Calu3 (cell line): ENCODE measurements around the gene SYNE2. TPM values are rescaled to one million over a fixed set of nuclear protein-coding genes. Genes with fewer than 3 reads are reported as not detected.

Source experiments
- BruUV-seq: library from RNA; stranded (reverse); fragments of 400-500 nt; replicated peaks from 2 replicates; lab custom pipeline; 2021; lab: Mats Ljungman, UMichigan
- CTCF ChIA-PET: fragments of 300-600 bp; sonication (Branson Sonifier 250); formaldehyde crosslinking; loops from one replicate; lab custom pipeline; 2022; ENCODE audit warnings: antibody characterized with exemption; lab: Charles Lee
- DNase-seq: peaks from one replicate; pipeline ENCODE4 v3.0.0; 2022
- H3K27ac Mint-ChIP-seq: one replicate; pipeline ENCODE4 v1.8.0; 2022; ENCODE audit warnings: mixed read lengths; ENCODE audit not compliant: unreplicated experiment
- H3K27me3 Mint-ChIP-seq: one replicate; pipeline ENCODE4 v1.8.0; 2022; ENCODE audit warnings: mixed read lengths; ENCODE audit not compliant: unreplicated experiment
- H3K36me3 Mint-ChIP-seq: one replicate; pipeline ENCODE4 v1.8.0; 2022; ENCODE audit warnings: mild to moderate bottlenecking, moderate library complexity, mixed read lengths; ENCODE audit not compliant: insufficient read depth, unreplicated experiment
- H3K4me1 Mint-ChIP-seq: one replicate; pipeline ENCODE4 v1.8.0; 2022; ENCODE audit warnings: mild to moderate bottlenecking, low read depth, mixed read lengths; ENCODE audit not compliant: unreplicated experiment
- H3K4me3 Mint-ChIP-seq: one replicate; pipeline ENCODE4 v1.8.0; 2022; ENCODE audit warnings: mild to moderate bottlenecking, low read depth, moderate library complexity, mixed read lengths; ENCODE audit not compliant: unreplicated experiment
- H3K9me3 Mint-ChIP-seq: one replicate; pipeline ENCODE4 v1.8.0; 2022; ENCODE audit warnings: low read depth, mixed read lengths; ENCODE audit not compliant: unreplicated experiment
- CTCF ChIP-seq: fragments of 200-600 bp; IDR thresholded peaks from one replicate; pipeline ENCODE4 v1.8.0; 2022; ENCODE audit warnings: antibody characterized with exemption; ENCODE audit not compliant: unreplicated experiment
- intact Hi-C: fragments of 100-400 bp; cut with micrococcal nuclease; formaldehyde crosslinking; loops from one replicate; pipeline ENCODE4 v1.10.0; 2022; ENCODE audit not compliant: unreplicated experiment
- total RNA-seq: library from RNA; stranded (reverse); gene quantifications from 2 replicates; pipeline ENCODE4 v1.2.3, GENCODE V29; 2022

SYNE2 gene
- total RNA-seq, 1 experiment from 2014 or later: 171 TPM

DNA sequence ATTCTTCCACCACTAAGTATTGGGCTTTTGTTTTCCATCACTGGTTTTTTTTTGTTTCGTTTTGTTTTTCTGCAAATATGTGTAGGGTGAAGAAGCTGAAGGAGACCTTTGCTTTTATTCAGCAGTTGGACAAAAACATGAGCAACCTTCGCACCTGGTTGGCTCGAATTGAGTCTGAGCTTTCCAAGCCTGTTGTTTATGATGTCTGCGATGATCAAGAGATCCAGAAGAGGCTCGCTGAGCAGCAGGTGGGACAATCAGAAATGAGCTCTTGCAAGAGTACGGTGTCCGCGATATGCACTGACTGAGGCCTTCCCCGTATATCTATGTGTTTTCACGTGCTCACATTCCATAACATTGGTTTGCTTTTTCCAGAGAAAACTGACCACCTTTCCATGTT is 349.9 kb downstream of the SYNE2 start:
- CTCF ChIA-PET: no interaction called here
- DNase-seq: no peak
- TF ChIP-seq CTCF: no peak
- Mint-ChIP-seq H3K27ac (no peak overlapping the region), H3K4me3 (no peak overlapping the region), H3K4me1 (peaks cover 13% of the 10 kb centered on the region), H3K36me3 (no peaks in the 10 kb centered on the region), H3K27me3 (no peaks in the 10 kb centered on the region), H3K9me3 (no peaks in the 10 kb centered on the region)
- intact Hi-C loops: no loop called here
- BruUV-seq: no TSS peak

DNA sequence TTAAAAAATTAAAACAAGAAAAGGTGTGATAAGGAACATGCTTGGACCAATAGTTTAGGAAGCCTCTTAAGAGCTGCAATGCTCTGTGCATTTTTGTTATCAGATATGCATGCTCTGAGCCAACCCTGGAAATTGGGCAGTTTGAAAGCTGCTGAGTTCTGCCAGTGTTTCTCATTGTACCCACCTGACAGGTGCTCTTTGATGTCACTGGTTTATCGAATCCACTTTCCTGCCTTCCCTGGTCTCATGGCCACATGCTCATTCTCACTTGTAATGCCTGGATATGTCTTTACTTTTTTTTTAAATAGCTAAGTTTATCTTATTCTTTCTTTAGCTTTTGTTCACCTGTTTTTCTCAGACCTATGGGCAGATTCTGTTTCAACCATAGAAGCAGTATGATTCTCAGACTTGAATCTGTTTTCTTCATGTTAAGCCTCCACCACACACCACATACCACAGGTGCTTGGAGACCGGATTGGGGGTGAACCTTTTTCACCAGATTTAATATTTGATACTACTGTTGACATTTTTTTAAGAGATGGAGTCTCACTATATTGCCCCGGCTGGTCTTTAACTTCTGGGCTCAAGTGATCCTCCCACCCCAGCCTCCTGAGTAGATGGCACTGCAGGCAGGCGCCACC is 350.7 kb downstream of the SYNE2 start:
- no peak for DNase-seq
- Mint-ChIP-seq H3K4me3 (no peak overlapping the region), H3K27ac (no peak overlapping the region), H3K4me1 (peaks cover 13% of the 10 kb centered on the region), H3K36me3 (no peaks in the 10 kb centered on the region), H3K27me3 (no peaks in the 10 kb centered on the region), H3K9me3 (no peaks in the 10 kb centered on the region)
- CTCF ChIA-PET: no interaction called here
- intact Hi-C loops: no loop called here
- no TSS peak for BruUV-seq
- TF ChIP-seq CTCF: no peak

GRCh38 chr14:64208261-64208660 is 355.5 kb downstream of the SYNE2 start:
- no peak for DNase-seq
- Mint-ChIP-seq H3K36me3 (peaks cover 13% of the 10 kb centered on the region), H3K4me3 (no peak overlapping the region), H3K9me3 (no peaks in the 10 kb centered on the region), H3K4me1 (no peaks in the 10 kb centered on the region), H3K27ac (no peak overlapping the region), H3K27me3 (no peaks in the 10 kb centered on the region)
- no TSS peak for BruUV-seq
- CTCF ChIA-PET: no interaction called here
- no peak for TF ChIP-seq CTCF
- intact Hi-C loops: no loop called here

DNA sequence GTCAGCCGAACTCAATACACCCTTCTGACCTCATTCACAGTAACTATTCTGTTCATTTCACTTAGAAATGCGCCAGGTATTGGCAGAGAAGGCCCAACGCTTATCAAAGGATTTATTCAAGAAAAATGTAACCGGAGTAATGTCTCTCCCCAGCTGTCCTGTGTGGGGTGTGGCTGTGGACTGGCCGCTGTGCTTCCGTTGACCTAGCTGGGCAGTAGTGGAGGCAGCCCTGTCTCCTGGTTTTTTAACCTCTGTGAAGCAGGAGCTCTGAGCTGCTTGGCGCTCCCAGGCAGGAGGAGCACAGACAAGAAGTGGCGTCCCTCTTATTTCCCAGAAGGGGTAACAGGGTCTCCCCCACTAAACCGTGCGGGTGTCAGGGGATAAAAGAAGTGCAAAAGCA is 356.2 kb downstream of the SYNE2 start:
- DNase-seq: no peak
- intact Hi-C loops: no loop called here
- peaks cover 13% of the 10 kb centered on the region for H3K36me3 Mint-ChIP-seq
- CTCF ChIA-PET: no interaction called here
- H3K27me3 Mint-ChIP-seq: no peaks in the 10 kb centered on the region
- no peak overlapping the region for H3K27ac Mint-ChIP-seq
- no peaks in the 10 kb centered on the region for H3K4me1 Mint-ChIP-seq
- BruUV-seq: no TSS peak
- no peaks in the 10 kb centered on the region for H3K9me3 Mint-ChIP-seq
- no peak for TF ChIP-seq CTCF
- H3K4me3 Mint-ChIP-seq: no peak overlapping the region
